CD4-positive, alpha-beta T cell treated with Interleukin-17A for 4 hours (primary cell): ENCODE data around the gene IGSF11.
"Not testable (repeated sequence)": the region's sequence is repeated elsewhere in the genome, so short reads cannot be mapped to it uniquely, and the experiment has no call there.

Source experiments
- DNase-seq: peaks from one replicate; pipeline ENCODE4 v3.0.0-alpha.2; 2020; ENCODE audit warnings: mixed read lengths

IGSF11 gene

GRCh38 chr3:118859950-118860349 lies 174.7 kb downstream of the IGSF11 start:
- DNase-seq, result no peak

- DNase-seq, result not testable (repeated sequence)
Observed at GRCh38 chr3:118851466-118852193, 183.0 kb downstream of the IGSF11 start.

GRCh38 chr3:118850687-118851086 lies 184.0 kb downstream of the IGSF11 start:
- DNase-seq, result no peak
